A673 (cell line): ENCODE data around the gene B4GALNT4. TPM values are rescaled to one million over a fixed set of nuclear protein-coding genes. Genes with fewer than 3 reads are reported as not detected.

Experiments used
- BruUV-seq: library from RNA; stranded (reverse); fragments of 400-500 nt; replicated peaks from 2 replicates; lab custom pipeline; 2021; lab: Mats Ljungman, UMichigan
- CTCF ChIA-PET: fragments of 300-600 bp; sonication (Branson Sonifier 250); formaldehyde crosslinking; loops from one replicate; lab custom pipeline; 2022; ENCODE audit warnings: antibody characterized with exemption; lab: Charles Lee
- POLR2A ChIA-PET: fragments of 300-600 bp; sonication (Branson Sonifier 250); formaldehyde crosslinking; loops from one replicate; lab custom pipeline; 2022; ENCODE audit warnings: antibody characterized with exemption; ENCODE audit not compliant: low non-redundant PET; lab: Charles Lee
- DNase-seq: peaks from one replicate; pipeline ENCODE4 v3.0.0-alpha.2; 2015; ENCODE audit warnings: low spot score
- H3K27ac ChIP-seq: fragments of 200-600 bp; sonication (generic); 2 replicates; pipeline ENCODE4 v1.5.1; 2016; ENCODE audit warnings: mixed run types, low read depth, mild to moderate bottlenecking, mixed read lengths, antibody characterized with exemption, low read length; ENCODE audit not compliant: poor library complexity, severe bottlenecking
- H3K27me3 ChIP-seq: fragments of 200-600 bp; sonication (generic); replicated peaks from 2 replicates; pipeline ENCODE4 v1.6.1; 2017; ENCODE audit warnings: mixed run types, low read depth, mild to moderate bottlenecking, mixed read lengths, antibody characterized with exemption, low read length; ENCODE audit not compliant: insufficient read depth, poor library complexity
- H3K36me3 ChIP-seq: fragments of 200-600 bp; sonication (generic); 2 replicates; pipeline ENCODE4 v1.6.1; 2016; ENCODE audit warnings: mixed run types, mild to moderate bottlenecking, mixed read lengths, antibody characterized with exemption, low read length; ENCODE audit not compliant: insufficient read depth, poor library complexity, severe bottlenecking
- H3K4me1 ChIP-seq: fragments of 200-600 bp; sonication (generic); 2 replicates; pipeline ENCODE4 v1.6.1; 2017; ENCODE audit warnings: mixed run types, mild to moderate bottlenecking, mixed read lengths, antibody characterized with exemption, low read length; ENCODE audit not compliant: insufficient read depth, poor library complexity, severe bottlenecking
- H3K4me3 ChIP-seq: fragments of 200-600 bp; sonication (generic); 2 replicates; pipeline ENCODE4 v1.5.1; 2016; ENCODE audit warnings: low read depth, mixed run types, mild to moderate bottlenecking, mixed read lengths, low read length; ENCODE audit not compliant: poor library complexity, severe bottlenecking
- H3K9me3 ChIP-seq: fragments of 200-600 bp; sonication (generic); 2 replicates; pipeline ENCODE4 v1.6.1; 2016; ENCODE audit warnings: mixed run types, low read depth, mild to moderate bottlenecking, mixed read lengths, antibody characterized with exemption, low read length; ENCODE audit not compliant: poor library complexity, severe bottlenecking
- EZH2 ChIP-seq: fragments of 200-600 bp; sonication (generic); IDR thresholded peaks from 2 replicates; pipeline ENCODE4 v1.6.1; 2017; ENCODE audit warnings: borderline replicate concordance, low read depth, mild to moderate bottlenecking, mixed read lengths, antibody characterized with exemption, low read length; ENCODE audit not compliant: poor library complexity, severe bottlenecking
- intact Hi-C: fragments of 100-400 bp; cut with micrococcal nuclease; formaldehyde crosslinking; loops from one replicate; pipeline ENCODE4 v1.10.0; 2022; ENCODE audit not compliant: unreplicated experiment
- total RNA-seq: library from RNA; stranded (reverse); gene quantifications from 2 replicates; pipeline ENCODE4 v1.2.3, GENCODE V29; 2021
- TF ChIP-seq, protein P1 (sequence below): fragments of 300-800, 200-600 bp; sonication (generic); conservative IDR thresholded peaks from 2 replicates; pipeline ENCODE4 v1.5.1; 2017; ENCODE audit warnings: low read depth, mild to moderate bottlenecking, antibody characterized with exemption, low read length, moderate library complexity, mixed read lengths

The B4GALNT4 gene
- total RNA-seq, 1 experiment from 2014 or later = 19.0 TPM

DNA sequence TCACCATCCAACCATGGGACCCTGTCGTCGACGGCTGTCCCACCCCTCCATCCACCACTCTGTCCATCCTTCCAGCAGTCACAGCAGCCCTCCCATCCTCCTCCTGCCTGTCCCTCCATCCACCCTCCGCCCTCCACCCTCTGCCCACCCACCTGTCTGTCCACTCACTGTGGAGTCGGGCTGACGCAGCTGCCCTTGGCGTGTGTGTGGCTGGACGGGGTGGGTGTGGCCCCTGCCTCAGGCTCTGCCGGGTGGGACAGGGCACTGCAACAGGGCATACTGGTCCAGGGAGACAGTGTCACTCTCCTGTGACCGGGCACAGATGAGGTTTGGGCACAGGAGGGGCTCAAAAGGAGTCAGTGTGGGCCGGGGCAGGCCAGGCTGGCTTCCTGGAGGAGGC, 26.6 kb downstream of the B4GALNT4 start:
- H3K9me3 ChIP-seq = no peaks in the 10 kb centered on the region
- H3K36me3 ChIP-seq = no peaks in the 10 kb centered on the region
- no peak overlapping the region for H3K4me3 ChIP-seq
- BruUV-seq = no TSS peak
- POLR2A ChIA-PET = no interaction called here
- intact Hi-C loops = no loop called here
- no peaks in the 10 kb centered on the region for H3K27me3 ChIP-seq
- TF ChIP-seq, protein P1, sequence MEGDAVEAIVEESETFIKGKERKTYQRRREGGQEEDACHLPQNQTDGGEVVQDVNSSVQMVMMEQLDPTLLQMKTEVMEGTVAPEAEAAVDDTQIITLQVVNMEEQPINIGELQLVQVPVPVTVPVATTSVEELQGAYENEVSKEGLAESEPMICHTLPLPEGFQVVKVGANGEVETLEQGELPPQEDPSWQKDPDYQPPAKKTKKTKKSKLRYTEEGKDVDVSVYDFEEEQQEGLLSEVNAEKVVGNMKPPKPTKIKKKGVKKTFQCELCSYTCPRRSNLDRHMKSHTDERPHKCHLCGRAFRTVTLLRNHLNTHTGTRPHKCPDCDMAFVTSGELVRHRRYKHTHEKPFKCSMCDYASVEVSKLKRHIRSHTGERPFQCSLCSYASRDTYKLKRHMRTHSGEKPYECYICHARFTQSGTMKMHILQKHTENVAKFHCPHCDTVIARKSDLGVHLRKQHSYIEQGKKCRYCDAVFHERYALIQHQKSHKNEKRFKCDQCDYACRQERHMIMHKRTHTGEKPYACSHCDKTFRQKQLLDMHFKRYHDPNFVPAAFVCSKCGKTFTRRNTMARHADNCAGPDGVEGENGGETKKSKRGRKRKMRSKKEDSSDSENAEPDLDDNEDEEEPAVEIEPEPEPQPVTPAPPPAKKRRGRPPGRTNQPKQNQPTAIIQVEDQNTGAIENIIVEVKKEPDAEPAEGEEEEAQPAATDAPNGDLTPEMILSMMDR = no peak
- CTCF ChIA-PET = no interaction called here
- DNase-seq = no peak
- H3K4me1 ChIP-seq = no peaks in the 10 kb centered on the region
- H3K27ac ChIP-seq = no peak overlapping the region

DNA sequence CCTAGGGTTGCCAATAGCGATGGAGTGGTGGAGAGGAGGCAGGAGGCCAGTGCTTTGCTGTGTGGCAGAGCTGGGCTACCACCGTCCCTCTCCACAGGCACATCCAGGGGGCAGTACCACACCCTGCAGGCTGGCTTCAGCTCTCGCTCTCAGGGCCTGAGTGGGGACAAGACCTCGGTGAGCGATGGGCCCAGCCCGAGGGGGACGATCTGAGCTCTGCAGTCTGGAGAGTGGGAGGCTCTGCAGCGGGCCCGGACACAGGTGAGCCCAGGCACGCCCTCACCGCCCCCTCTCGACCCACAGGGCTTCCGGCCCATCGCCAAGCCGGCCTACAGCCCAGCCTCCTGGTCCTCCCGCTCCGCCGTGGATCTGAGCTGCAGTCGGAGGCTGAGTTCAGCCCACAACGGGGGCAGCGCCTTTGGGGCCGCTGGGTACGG, 27.2 kb downstream of the B4GALNT4 start:
- Histone ChIP-seq H3K27me3 (no peaks in the 10 kb centered on the region), H3K9me3 (no peaks in the 10 kb centered on the region), H3K36me3 (no peaks in the 10 kb centered on the region), H3K27ac (no peak overlapping the region), H3K4me1 (no peaks in the 10 kb centered on the region), H3K4me3 (no peak overlapping the region)
- intact Hi-C loops = no loop called here
- TF ChIP-seq EZH2 = no peak
- TF ChIP-seq, protein P1 = 0 out of 2 replicates have a peak, but pooled peaks have one; percentile 15
- ChIA-PET POLR2A (no interaction called here), CTCF (no interaction called here)
- no TSS peak for BruUV-seq
- DNase-seq = no peak

DNA sequence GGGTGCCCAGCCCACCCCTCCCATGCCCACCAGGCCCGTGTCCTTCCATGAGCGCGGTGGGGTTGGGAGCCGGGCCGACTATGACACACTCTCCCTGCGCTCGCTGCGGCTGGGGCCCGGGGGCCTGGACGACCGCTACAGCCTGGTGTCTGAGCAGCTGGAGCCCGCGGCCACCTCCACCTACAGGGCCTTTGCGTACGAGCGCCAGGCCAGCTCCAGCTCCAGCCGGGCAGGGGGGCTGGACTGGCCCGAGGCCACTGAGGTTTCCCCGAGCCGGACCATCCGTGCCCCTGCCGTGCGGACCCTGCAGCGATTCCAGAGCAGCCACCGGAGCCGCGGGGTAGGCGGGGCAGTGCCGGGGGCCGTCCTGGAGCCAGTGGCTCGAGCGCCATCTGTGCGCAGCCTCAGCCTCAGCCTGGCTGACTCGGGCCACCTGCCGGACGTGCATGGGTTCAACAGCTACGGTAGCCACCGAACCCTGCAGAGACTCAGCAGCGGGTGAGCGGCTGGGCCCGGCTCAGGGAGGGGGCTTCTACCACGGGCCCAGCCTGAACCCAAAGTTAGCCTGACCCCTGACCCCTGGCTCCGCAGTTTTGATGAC, 27.7 kb downstream of the B4GALNT4 start:
- POLR2A ChIA-PET = no interaction called here
- Histone ChIP-seq H3K27me3 (no peaks in the 10 kb centered on the region), H3K9me3 (no peaks in the 10 kb centered on the region), H3K27ac (no peak overlapping the region), H3K4me1 (no peaks in the 10 kb centered on the region), H3K36me3 (no peaks in the 10 kb centered on the region), H3K4me3 (no peak overlapping the region)
- no peak for DNase-seq
- BruUV-seq = no TSS peak
- TF ChIP-seq, protein P1 = no peak
- no peak for TF ChIP-seq EZH2
- CTCF ChIA-PET = no interaction called here
- intact Hi-C loops = no loop called here
